GM12864 (cell line): ENCODE data around the gene SMDT1.
A peak's percentile ranks its signal among the peaks of the same experiment; 100 is the strongest.

Experiments
- DNase-seq: peaks from one replicate; pipeline ENCODE4 v3.0.0-alpha.2; 2011; ENCODE audit warnings: low read depth
- H3K4me3 ChIP-seq: 2 replicates; pipeline ENCODE4 v1.5.1; 2011; ENCODE audit warnings: mild to moderate bottlenecking, low read depth, low read length, control low read depth
- CTCF ChIP-seq: IDR thresholded peaks from 2 replicates; pipeline ENCODE4 v1.5.1; 2011; ENCODE audit warnings: low read depth, mild to moderate bottlenecking, moderate library complexity, low read length, control low read depth, inconsistent platforms; ENCODE audit errors: missing control alignments

The SMDT1 gene

DNA sequence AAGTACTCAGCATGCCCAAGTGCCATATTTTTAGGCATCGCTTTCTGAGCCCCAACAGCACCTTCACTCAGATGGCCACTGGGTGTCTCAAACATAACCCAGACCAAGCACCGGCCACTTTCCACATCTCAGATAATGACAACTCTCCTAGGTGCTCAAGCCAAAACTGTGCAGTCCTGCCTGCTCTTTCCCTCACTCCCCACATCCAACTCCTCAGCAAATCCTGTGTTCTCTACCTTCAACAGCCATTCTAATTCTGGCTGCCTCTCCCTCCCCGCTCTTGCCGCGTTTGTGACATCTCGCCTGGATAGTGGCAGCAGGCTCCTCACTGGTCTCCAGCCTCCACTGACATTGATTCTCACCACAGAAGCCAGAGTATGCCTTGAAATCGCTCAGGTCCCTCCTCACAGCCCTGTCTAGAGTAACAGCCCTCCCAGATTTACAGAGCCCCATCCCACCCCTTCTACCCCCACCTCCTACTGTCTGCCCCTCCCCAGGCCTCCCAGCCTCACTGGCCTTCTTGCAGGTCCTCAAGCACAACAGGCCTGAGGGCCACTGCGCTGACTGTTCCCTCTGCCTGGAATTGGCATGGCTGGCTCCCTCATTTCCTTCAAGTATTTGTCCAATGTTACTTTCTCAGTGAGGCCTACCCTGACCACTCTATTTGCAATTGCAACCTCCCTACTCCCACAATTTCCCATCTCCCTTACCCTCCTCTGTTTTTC lies 6.7 kb upstream of the SMDT1 start:
- H3K4me3 ChIP-seq, result no peak overlapping the region
- DNase-seq, result no peak
- TF ChIP-seq CTCF, result peak; percentile 24

- no peak for TF ChIP-seq CTCF
- DNase-seq, result no peak
- peak overlapping the region; percentile 61 for H3K4me3 ChIP-seq
These were observed 5.9 kb upstream of the SMDT1 start for GRCh38 chr22:42073621-42074041.

- TF ChIP-seq CTCF, result peak; percentile 61
- DNase-seq, result no peak
- H3K4me3 ChIP-seq, result peak within 1 kb of the TSS; percentile 61
These were observed 5.2 kb upstream of the SMDT1 start, which contains the start of gene PHETA2 for GRCh38 chr22:42074132-42074811. TSS of gene PHETA2 (plus strand) at chr22:42074248. CDS start at chr22:42077294, 3,046 bp downstream.

- no peak for TF ChIP-seq CTCF
- DNase-seq, result no peak
- H3K4me3 ChIP-seq, result peak overlapping the region; percentile 61; the same call in 1 of the 2 replicates
These were observed 4.4 kb upstream of the SMDT1 start for GRCh38 chr22:42074846-42075676.

DNA sequence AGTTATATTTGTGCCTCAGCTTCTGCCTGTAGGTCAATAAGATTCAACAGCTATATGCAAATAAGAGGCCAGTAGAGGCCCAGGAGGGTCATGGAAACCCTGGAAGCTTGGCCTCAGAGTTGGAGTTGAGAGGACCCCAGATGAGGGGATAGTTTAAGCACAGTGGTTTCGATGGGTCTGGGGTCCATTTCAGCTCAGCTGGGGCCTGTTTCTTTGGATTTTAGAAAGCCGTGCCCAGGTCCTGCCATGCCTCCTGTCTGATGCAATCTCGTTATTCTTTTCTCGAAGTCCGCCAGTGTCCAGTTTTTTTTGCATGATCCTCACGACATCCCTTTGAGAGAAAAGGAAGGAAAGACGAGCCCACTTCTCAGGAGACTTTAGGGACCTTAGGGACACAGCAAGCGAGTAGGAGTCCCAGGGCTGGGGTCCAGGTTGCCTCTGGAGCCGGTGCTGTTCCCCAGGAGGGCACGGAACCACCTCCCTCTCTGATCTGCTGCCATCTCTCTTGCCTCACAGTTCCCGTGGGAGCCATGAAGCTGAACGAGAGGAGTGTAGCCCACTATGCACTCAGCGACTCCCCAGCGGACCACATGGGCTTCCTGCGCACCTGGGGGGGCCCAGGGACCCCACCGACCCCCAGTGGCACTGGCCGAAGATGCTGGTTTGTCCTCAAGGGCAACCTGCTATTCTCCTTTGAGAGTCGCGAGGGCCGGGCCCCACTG lies 2.6 kb upstream of the SMDT1 start:
- TF ChIP-seq CTCF, result no peak
- no peak for DNase-seq
- no peak overlapping the region for H3K4me3 ChIP-seq

- no peak overlapping the region for H3K4me3 ChIP-seq
- no peak for TF ChIP-seq CTCF
- no peak for DNase-seq
These were observed 1.9 kb upstream of the SMDT1 start for GRCh38 chr22:42077486-42078125.
